Measurements from ENCODE around the gene FSTL5. TPM values are rescaled to one million over a fixed set of nuclear protein-coding genes. Genes with fewer than 3 reads are reported as not detected.

FSTL5 gene
- total and polyA plus RNA-seq, 9 of the 15 experiments (the other 6 are each of a cell fraction or from before 2014, with no cell fraction given), result 0.09 to 3.1 (median 0.50) TPM; not detected in 1

DNA sequence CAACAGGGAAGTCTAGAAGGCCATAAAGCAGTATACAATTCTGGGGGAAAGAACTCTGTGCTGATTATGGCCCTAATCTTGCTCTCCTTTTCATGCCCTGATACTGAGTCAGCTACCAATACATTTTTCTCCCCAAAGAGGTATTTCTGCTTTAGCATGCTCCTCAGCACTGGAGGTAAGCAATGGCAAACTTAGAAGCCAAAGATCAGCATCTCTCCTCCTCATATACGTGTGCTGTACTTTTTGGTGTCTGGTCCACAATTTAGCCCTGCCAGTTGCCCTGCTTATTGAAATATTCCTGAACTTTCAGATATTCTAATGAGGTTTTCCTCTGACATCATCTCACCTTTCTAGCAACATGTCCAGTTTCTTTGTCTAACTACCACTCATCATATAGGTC lies 226.2 kb downstream of the FSTL5 start:
- H4K20me1 ChIP-seq (replicated peaks; ENCODE audit: control insufficient read depth, insufficient read depth, low read length), result no peaks in the 10 kb centered on the region
- no peak overlapping the region for H3K4me2 ChIP-seq (ENCODE audit: insufficient read depth, low read length)
- in situ Hi-C loops (cut with MboI), result no loop called here
- no TSS peak for BruUV-seq (replicated peaks)
- H3K9ac ChIP-seq (ENCODE audit: insufficient read depth in 1 of 2, low read depth in 2 of 2, low read length in 2 of 2), result no peak overlapping the region
- H3K27ac ChIP-seq (ENCODE audit: extremely low read depth, low read depth, low read length), result no peak overlapping the region
- FAIRE-seq (no peak), ATAC-seq (no peak), DNase-seq (ENCODE audit: extremely low read depth in 1 of 4, low spot score in 3 of 4) (no peak)
- ChIA-PET POLR2A (no interaction called here), CTCF (ENCODE audit: low intra/inter-chr PET ratio) (no interaction called here)
- no peaks in the 10 kb centered on the region for H3K27me3 ChIP-seq (ENCODE audit: control insufficient read depth in 2 of 2, insufficient read depth in 2 of 2, low read length in 2 of 2)
- H3K4me3 ChIP-seq, result no peak overlapping the region
- 0% methylated on average over 1 of the region's 1 CpG for WGBS (ENCODE audit: insufficient coverage, low coverage, missing lambda C conversion rate)
- no peak overlapping the region for H2AFZ ChIP-seq (ENCODE audit: low read depth, low read length)
- no peaks in the 10 kb centered on the region for H3K9me1 ChIP-seq (ENCODE audit: control insufficient read depth, insufficient read depth, low read length)
- H3K4me1 ChIP-seq (replicated peaks in 1 of 2; ENCODE audit: control insufficient read depth in 2 of 2, insufficient read depth in 2 of 2, low read length in 2 of 2), result no peaks in the 10 kb centered on the region
- H3K36me3 ChIP-seq (ENCODE audit: control insufficient read depth, insufficient read depth, low read length), result no peaks in the 10 kb centered on the region
- intact Hi-C loops (cut with micrococcal nuclease), result no loop called here
- H3K9me3 ChIP-seq (replicated peaks; ENCODE audit: control insufficient read depth, insufficient read depth, low read depth, low read length), result no peaks in the 10 kb centered on the region
- H3K79me2 ChIP-seq (ENCODE audit: control insufficient read depth, insufficient read depth, low read length), result no peaks in the 10 kb centered on the region
- TF ChIP-seq KAT2B (IDR thresholded peaks at IDR 0.05; ENCODE audit: low read depth, low read length) (no peak), POLR2AphosphoS2 (IDR thresholded peaks at IDR 0.05; ENCODE audit: low read length) (no peak), RFX7 (CRISPR knock-in tag; IDR thresholded peaks at IDR 0.05) (no peak), ZBTB2 (IDR thresholded peaks at IDR 0.05) (no peak), PRDM10 (IDR thresholded peaks at IDR 0.05; ENCODE audit: partially characterized antibody) (no peak), PHB2 (IDR thresholded peaks at IDR 0.05; ENCODE audit: low read depth) (no peak), DPF2 (IDR thresholded peaks at IDR 0.05) (no peak), CBFA2T3 (IDR thresholded peaks at IDR 0.05) (no peak)
- TF ChIP-seq, protein P1, sequence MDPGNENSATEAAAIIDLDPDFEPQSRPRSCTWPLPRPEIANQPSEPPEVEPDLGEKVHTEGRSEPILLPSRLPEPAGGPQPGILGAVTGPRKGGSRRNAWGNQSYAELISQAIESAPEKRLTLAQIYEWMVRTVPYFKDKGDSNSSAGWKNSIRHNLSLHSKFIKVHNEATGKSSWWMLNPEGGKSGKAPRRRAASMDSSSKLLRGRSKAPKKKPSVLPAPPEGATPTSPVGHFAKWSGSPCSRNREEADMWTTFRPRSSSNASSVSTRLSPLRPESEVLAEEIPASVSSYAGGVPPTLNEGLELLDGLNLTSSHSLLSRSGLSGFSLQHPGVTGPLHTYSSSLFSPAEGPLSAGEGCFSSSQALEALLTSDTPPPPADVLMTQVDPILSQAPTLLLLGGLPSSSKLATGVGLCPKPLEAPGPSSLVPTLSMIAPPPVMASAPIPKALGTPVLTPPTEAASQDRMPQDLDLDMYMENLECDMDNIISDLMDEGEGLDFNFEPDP (CRISPR knock-in tag; IDR thresholded peaks at IDR 0.05), result no peak
- TF ChIP-seq, protein P2, sequence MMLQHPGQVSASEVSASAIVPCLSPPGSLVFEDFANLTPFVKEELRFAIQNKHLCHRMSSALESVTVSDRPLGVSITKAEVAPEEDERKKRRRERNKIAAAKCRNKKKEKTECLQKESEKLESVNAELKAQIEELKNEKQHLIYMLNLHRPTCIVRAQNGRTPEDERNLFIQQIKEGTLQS (IDR thresholded peaks at IDR 0.05), result no peak
- TF ChIP-seq, protein P2 (CRISPR knock-in tag; conservative IDR thresholded peaks at IDR 0.05), result no peak
